Prostate gland (tissue), 2 donors: ENCODE results near the gene CBR1. TPM values are rescaled to one million over a fixed set of nuclear protein-coding genes. Genes with fewer than 3 reads are reported as not detected.

Experiments
- DNase-seq: peaks from one replicate; pipeline ENCODE4 v3.0.0-alpha.2; 2019; ENCODE audit warnings: low spot score
- H3K27ac ChIP-seq, 2 donors: fragments of 200-600 bp; sonication (generic); 2 replicates each; pipeline ENCODE4 v1.5.1; 2017 to 2019
- H3K27me3 ChIP-seq: fragments of 200-600 bp; sonication (generic); replicated peaks from 2 replicates; pipeline ENCODE4 v1.5.1; 2019; ENCODE audit not compliant: insufficient read depth
- H3K36me3 ChIP-seq, 2 donors: fragments of 200-600 bp; sonication (generic); 1 replicate in 1 of 2; 2 replicates in 1 of 2; pipeline versions ENCODE4 v1.5.1 to v1.8.1; 2017 to 2019
- H3K4me1 ChIP-seq: fragments of 200-600 bp; sonication (generic); replicated peaks from 2 replicates; pipeline ENCODE4 v1.5.1; 2019
- H3K4me3 ChIP-seq, 2 donors: fragments of 200-600 bp; sonication (generic); 2 replicates each; pipeline ENCODE4 v1.5.1; 2017 to 2019
- H3K9me3 ChIP-seq: fragments of 200-600 bp; sonication (generic); 2 replicates; pipeline ENCODE4 v1.5.1; 2017
- POLR2A ChIP-seq: fragments of 450-650 bp; IDR thresholded peaks from one replicate; pipeline ENCODE4 v1.6.1; 2016; ENCODE audit warnings: antibody characterized with exemption, mild to moderate bottlenecking
- POLR2AphosphoS5 ChIP-seq: sonication (generic); formaldehyde crosslinking; IDR thresholded peaks from one replicate; pipeline ENCODE4 v1.6.1; 2017; ENCODE audit warnings: antibody characterized with exemption
- WGBS: methylation state at CpG from one replicate; pipeline ENCODE4 v1.1.5; 2018; 5-methylcytosine and 5-hydroxymethylcytosine counted together
- intact Hi-C: fragments of 100-400 bp; cut with DNase I; formaldehyde crosslinking; loops from one replicate; pipeline ENCODE4 v1.14.2; 2022
- total RNA-seq, 2 donors: library from RNA; depleted of rRNA; stranded (reverse); fragments of >200 nt; gene quantifications; one replicate each; pipeline ENCODE4 v1.1.0, GENCODE V29; 2016
- TF ChIP-seq, protein P1 (sequence below), 4 experiments: fragments of 200-600 bp in 2 of 4; fragments of 450-650 bp in 2 of 4; sonication (generic) in 2 of 4; IDR thresholded peaks; 1 replicate in 3 of 4; 2 replicates in 1 of 4; pipeline ENCODE4 v1.5.1; 2016 to 2019; ENCODE audit warnings: antibody characterized with exemption in 4 of 4, mild to moderate bottlenecking in 2 of 4, moderate library complexity in 2 of 4

CBR1 gene
- total RNA-seq, 2 donors from 2014 or later = 200 to 571 TPM

DNA sequence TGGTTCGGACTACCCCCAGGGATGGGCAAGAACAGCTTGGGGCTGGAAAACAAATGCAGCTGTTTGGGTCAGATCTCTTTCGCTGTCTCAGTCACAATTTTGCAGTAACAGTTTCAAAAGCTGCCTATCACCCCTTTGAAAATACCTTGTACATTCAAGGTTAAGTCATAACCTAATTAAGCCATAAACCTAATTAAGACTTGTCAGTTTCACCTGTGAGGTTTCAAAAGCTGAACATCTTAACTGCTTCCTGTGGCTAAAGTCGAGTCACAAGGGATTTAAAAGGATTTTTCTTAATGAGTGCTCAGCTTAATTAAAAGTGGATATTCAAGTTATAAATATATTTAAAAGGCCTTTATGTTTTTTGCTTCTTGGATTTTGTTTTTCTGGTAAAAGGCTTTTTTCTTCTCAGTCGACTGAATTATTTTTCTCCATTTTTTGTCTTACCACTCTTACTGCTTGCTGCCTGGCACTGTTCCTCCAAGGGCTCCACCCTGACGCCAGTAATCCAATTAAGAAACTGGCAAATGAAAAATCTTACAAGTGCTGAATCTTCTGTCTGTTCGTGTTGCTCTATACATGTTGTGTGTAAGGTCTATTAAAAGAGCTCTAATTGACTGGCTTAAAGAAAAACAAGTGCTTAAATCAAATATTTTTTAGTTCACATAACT, 31.3 kb downstream of the CBR1 start:
- WGBS = 69% methylated on average over 6 of the region's 6 CpGs
- H3K4me1 ChIP-seq = no peaks in the 10 kb centered on the region
- no peaks in the 10 kb centered on the region for H3K36me3 ChIP-seq
- intact Hi-C loops = no loop called here
- H3K27ac ChIP-seq = no peak overlapping the region
- no peaks in the 10 kb centered on the region for H3K27me3 ChIP-seq
- H3K4me3 ChIP-seq = no peak overlapping the region
- DNase-seq = no peak
- no peaks in the 10 kb centered on the region for H3K9me3 ChIP-seq
- TF ChIP-seq POLR2A (no peak), POLR2AphosphoS5 (no peak)
- TF ChIP-seq, protein P1, sequence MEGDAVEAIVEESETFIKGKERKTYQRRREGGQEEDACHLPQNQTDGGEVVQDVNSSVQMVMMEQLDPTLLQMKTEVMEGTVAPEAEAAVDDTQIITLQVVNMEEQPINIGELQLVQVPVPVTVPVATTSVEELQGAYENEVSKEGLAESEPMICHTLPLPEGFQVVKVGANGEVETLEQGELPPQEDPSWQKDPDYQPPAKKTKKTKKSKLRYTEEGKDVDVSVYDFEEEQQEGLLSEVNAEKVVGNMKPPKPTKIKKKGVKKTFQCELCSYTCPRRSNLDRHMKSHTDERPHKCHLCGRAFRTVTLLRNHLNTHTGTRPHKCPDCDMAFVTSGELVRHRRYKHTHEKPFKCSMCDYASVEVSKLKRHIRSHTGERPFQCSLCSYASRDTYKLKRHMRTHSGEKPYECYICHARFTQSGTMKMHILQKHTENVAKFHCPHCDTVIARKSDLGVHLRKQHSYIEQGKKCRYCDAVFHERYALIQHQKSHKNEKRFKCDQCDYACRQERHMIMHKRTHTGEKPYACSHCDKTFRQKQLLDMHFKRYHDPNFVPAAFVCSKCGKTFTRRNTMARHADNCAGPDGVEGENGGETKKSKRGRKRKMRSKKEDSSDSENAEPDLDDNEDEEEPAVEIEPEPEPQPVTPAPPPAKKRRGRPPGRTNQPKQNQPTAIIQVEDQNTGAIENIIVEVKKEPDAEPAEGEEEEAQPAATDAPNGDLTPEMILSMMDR (IDR thresholded peaks at IDR 0.05) = no peak

DNA sequence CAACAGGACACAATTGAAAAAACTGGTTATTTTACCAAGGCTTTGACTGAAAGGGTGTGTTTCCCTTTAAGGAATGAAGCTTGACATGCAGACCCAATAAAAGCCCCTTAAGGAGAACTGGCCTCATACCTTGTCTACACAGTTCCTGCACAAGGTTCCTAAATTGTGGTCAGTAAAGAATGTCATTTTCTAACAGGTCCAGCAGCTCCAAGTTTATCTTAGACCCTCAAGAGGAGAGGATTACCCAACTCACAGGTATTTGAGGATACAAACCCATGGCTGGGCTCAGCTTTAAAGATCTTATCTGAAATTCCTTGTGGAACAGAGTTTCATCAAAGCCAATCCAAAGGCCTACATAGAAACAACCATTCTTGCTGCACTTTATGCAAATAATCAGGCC, 33.6 kb downstream of the CBR1 start:
- TF ChIP-seq, protein P1 (IDR thresholded peaks at IDR 0.05) = no peak
- TF ChIP-seq POLR2AphosphoS5 (no peak), POLR2A (no peak)
- Histone ChIP-seq H3K27ac (no peak overlapping the region), H3K27me3 (no peaks in the 10 kb centered on the region), H3K36me3 (no peaks in the 10 kb centered on the region), H3K9me3 (no peaks in the 10 kb centered on the region), H3K4me1 (no peaks in the 10 kb centered on the region), H3K4me3 (no peak overlapping the region)
- intact Hi-C loops = no loop called here
- DNase-seq = no peak

DNA sequence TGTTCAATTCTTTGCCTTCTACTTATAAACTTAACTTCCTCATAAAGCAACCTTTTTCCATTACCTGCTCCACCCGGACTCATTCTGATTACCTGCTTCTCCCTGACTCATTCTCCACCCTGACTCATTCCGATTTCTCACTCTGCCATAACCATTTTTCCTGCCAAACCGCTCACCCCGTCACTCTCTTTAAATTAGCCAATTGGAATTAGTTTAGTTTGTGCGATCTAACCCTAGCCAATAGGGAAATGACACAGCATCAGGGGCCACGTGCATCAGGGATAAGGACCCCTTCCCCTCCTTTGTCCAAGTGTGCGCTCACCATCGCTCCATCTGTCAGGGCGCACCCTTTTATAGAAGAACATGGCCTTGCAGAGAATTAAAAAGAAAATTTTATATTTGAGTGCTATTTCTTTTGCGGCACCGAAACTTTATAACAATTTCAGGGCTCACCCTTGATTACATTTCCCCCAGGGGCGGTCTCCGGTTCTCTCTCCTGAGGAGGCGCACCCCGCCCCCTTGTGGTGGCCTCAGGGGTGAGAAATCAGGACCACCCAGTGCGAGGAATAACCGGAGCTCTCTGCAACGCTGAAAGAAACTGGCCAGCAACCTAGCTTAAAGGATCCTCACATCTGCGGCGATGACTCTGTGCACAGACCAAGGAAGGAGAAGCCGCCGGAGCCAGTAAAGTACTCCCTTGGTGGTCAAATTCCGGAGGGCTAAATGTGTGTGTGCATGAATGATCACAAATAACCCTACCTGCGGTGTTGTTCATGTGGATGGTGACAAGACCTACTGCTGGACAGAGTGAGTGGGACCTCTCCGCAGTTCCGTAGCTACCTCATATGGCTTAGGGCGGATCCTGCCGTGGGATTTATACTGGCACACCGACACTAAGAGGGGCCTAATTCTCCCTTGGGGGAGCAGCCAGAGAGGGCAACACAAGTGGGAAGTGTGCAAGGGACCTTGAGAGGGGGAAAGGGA, 34.8 kb downstream of the CBR1 start:
- DNase-seq = no peak
- Histone ChIP-seq H3K4me1 (no peaks in the 10 kb centered on the region), H3K9me3 (no peaks in the 10 kb centered on the region), H3K36me3 (no peaks in the 10 kb centered on the region), H3K27ac (no peak overlapping the region), H3K27me3 (no peaks in the 10 kb centered on the region), H3K4me3 (no peak overlapping the region)
- intact Hi-C loops = no loop called here
- WGBS = 37% methylated on average over 29 of the region's 29 CpGs
- TF ChIP-seq, protein P1 (IDR thresholded peaks at IDR 0.05) = peak in 3 of 4 experiments; percentile 34 to 39 (median 36)
- TF ChIP-seq POLR2A = no peak

DNA sequence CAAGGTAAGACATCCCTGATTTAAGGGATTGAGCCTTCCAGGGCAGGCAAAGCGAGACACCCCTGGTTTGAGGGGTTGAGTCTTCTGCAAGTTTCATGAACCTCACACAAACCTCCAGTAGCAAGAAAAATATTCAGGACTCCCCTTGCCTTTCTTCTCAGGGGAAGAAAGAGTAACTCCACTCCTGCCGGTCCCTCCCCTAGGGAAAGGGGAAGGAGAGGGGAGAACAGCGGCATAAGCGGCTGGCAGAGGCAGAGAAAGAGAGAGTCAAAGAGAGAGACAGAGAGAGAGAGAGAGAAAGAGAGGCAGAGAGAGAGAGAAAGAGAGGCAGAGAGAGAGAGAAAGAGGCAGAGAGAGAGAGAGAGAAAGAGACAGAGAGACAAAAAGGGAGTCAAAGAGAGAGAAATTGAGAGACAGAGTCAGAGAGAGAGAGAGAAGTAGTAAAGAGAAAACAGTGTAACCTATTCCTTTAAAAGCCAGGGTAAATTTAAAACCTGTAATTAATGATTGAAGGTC, 35.6 kb downstream of the CBR1 start:
- intact Hi-C loops = no loop called here
- Histone ChIP-seq H3K4me1 (no peaks in the 10 kb centered on the region), H3K36me3 (no peaks in the 10 kb centered on the region), H3K9me3 (no peaks in the 10 kb centered on the region), H3K4me3 (no peak overlapping the region), H3K27ac (no peak overlapping the region), H3K27me3 (no peaks in the 10 kb centered on the region)
- WGBS = 64% methylated on average over 4 of the region's 4 CpGs
- DNase-seq = no peak
- TF ChIP-seq, protein P1 (IDR thresholded peaks at IDR 0.05) = no peak
- TF ChIP-seq POLR2A (no peak), POLR2AphosphoS5 (no peak)
